ENCODE measurements around the gene VGLL1.

VGLL1 gene

GRCh38 chrX:136540226-136540625, 8.2 kb downstream of the VGLL1 start:
- H2BK120ac ChIP-seq (ENCODE audit: insufficient read depth, low read length, poor library complexity) = no peak overlapping the region
- H2AK5ac ChIP-seq (ENCODE audit: low read length) = no peak overlapping the region
- no peak overlapping the region for H4K91ac ChIP-seq (ENCODE audit: low read depth, low read length)
- no peak overlapping the region for H3K14ac ChIP-seq (ENCODE audit: low read length)
- H4K8ac ChIP-seq (ENCODE audit: low read depth, low read length) = no peak overlapping the region
- no peak overlapping the region for H3K4ac ChIP-seq (ENCODE audit: low read depth, low read length)
- no peak overlapping the region for H3K9ac ChIP-seq (ENCODE audit: low read length)
- no peak overlapping the region for H3K23ac ChIP-seq (ENCODE audit: low read length)
- no peaks in the 10 kb centered on the region for H3K79me2 ChIP-seq (ENCODE audit: control insufficient read depth, insufficient read depth, low read length, poor library complexity)
- H3K27ac ChIP-seq (ENCODE audit: low read depth, low read length) = no peak overlapping the region
- no peak overlapping the region for H2AFZ ChIP-seq (ENCODE audit: insufficient read depth, low read length, poor library complexity)
- H3K9me3 ChIP-seq (ENCODE audit: insufficient read depth, low read depth, low read length) = no peaks in the 10 kb centered on the region
- H2BK5ac ChIP-seq (ENCODE audit: low read depth, low read length, poor library complexity) = no peak overlapping the region
- H4K12ac ChIP-seq (ENCODE audit: low read depth, low read length) = no peak overlapping the region
- WGBS (ENCODE audit: extremely low coverage, insufficient coverage, insufficient read length) = no CpG with 5 or more reads among the region's 5 CpGs
- peak; percentile 88 to 92 for DNase-seq
- no peak overlapping the region for H3K18ac ChIP-seq (ENCODE audit: low read length)
- H2BK12ac ChIP-seq (ENCODE audit: low read length) = no peak overlapping the region
- H3K36me3 ChIP-seq (ENCODE audit: control insufficient read depth in 1 of 2, insufficient read depth in 2 of 2, low read length in 2 of 2) = peaks cover 4 to 8% of the 10 kb centered on the region in 2 experiments
- peaks cover 3% of the 10 kb centered on the region for H3K79me1 ChIP-seq (ENCODE audit: low read length)
- H3K27me3 ChIP-seq (ENCODE audit: insufficient read depth, low read length) = no peaks in the 10 kb centered on the region
- peaks cover 0 to 4% of the 10 kb centered on the region in 2 experiments for H3K4me1 ChIP-seq (ENCODE audit: control insufficient read depth in 1 of 2, insufficient read depth in 2 of 2, low read length in 2 of 2)
- no peak overlapping the region for H3K4me3 ChIP-seq (ENCODE audit: low read depth, low read length)
- no peak overlapping the region for H3K4me2 ChIP-seq (ENCODE audit: low read length)

GRCh38 chrX:136541294-136541693, 9.3 kb downstream of the VGLL1 start:
- H3K4me2 ChIP-seq (ENCODE audit: low read length) = no peak overlapping the region
- H3K4me3 ChIP-seq (ENCODE audit: low read depth, low read length) = no peak overlapping the region
- H4K91ac ChIP-seq (ENCODE audit: low read depth, low read length) = no peak overlapping the region
- H3K14ac ChIP-seq (ENCODE audit: low read length) = no peak overlapping the region
- H4K8ac ChIP-seq (ENCODE audit: low read depth, low read length) = no peak overlapping the region
- no peak overlapping the region for H3K4ac ChIP-seq (ENCODE audit: low read depth, low read length)
- no peak overlapping the region for H3K18ac ChIP-seq (ENCODE audit: low read length)
- no peaks in the 10 kb centered on the region for H3K79me2 ChIP-seq (ENCODE audit: control insufficient read depth, insufficient read depth, low read length, poor library complexity)
- H4K12ac ChIP-seq (ENCODE audit: low read depth, low read length) = no peak overlapping the region
- no peak overlapping the region for H3K23ac ChIP-seq (ENCODE audit: low read length)
- H3K4me1 ChIP-seq (ENCODE audit: control insufficient read depth in 1 of 2, insufficient read depth in 2 of 2, low read length in 2 of 2) = peaks cover 2 to 8% of the 10 kb centered on the region in 2 experiments
- no peak overlapping the region for H3K9ac ChIP-seq (ENCODE audit: low read length)
- H2BK120ac ChIP-seq (ENCODE audit: insufficient read depth, low read length, poor library complexity) = no peak overlapping the region
- H2BK5ac ChIP-seq (ENCODE audit: low read depth, low read length, poor library complexity) = no peak overlapping the region
- peaks cover 3% of the 10 kb centered on the region for H3K79me1 ChIP-seq (ENCODE audit: low read length)
- DNase-seq = peak; percentile 61 to 69
- no peak overlapping the region for H3K27ac ChIP-seq (ENCODE audit: low read depth, low read length)
- H3K27me3 ChIP-seq (ENCODE audit: insufficient read depth, low read length) = no peaks in the 10 kb centered on the region
- H3K9me3 ChIP-seq (ENCODE audit: insufficient read depth, low read depth, low read length) = no peaks in the 10 kb centered on the region
- no peak overlapping the region for H2AFZ ChIP-seq (ENCODE audit: insufficient read depth, low read length, poor library complexity)
- peaks cover 2 to 7% of the 10 kb centered on the region in 2 experiments for H3K36me3 ChIP-seq (ENCODE audit: control insufficient read depth in 1 of 2, insufficient read depth in 2 of 2, low read length in 2 of 2)
- no peak overlapping the region for H2BK12ac ChIP-seq (ENCODE audit: low read length)
- no CpG with 5 or more reads among the region's 3 CpGs for WGBS (ENCODE audit: extremely low coverage, insufficient coverage, insufficient read length)
- H2AK5ac ChIP-seq (ENCODE audit: low read length) = no peak overlapping the region

GRCh38 chrX:136542281-136542680, 10.3 kb downstream of the VGLL1 start:
- H3K36me3 ChIP-seq (ENCODE audit: control insufficient read depth in 1 of 2, insufficient read depth in 2 of 2, low read length in 2 of 2) = peaks cover 2 to 7% of the 10 kb centered on the region in 2 experiments
- no peak overlapping the region for H3K27ac ChIP-seq (ENCODE audit: low read depth, low read length)
- no peaks in the 10 kb centered on the region for H3K27me3 ChIP-seq (ENCODE audit: insufficient read depth, low read length)
- WGBS (ENCODE audit: extremely low coverage, insufficient coverage, insufficient read length) = no CpG with 5 or more reads among the region's 7 CpGs
- H2BK12ac ChIP-seq (ENCODE audit: low read length) = no peak overlapping the region
- no peak overlapping the region for H3K4me2 ChIP-seq (ENCODE audit: low read length)
- no peak overlapping the region for H3K23ac ChIP-seq (ENCODE audit: low read length)
- H3K9ac ChIP-seq (ENCODE audit: low read length) = no peak overlapping the region
- peaks cover 3 to 9% of the 10 kb centered on the region in 2 experiments for H3K4me1 ChIP-seq (ENCODE audit: control insufficient read depth in 1 of 2, insufficient read depth in 2 of 2, low read length in 2 of 2)
- no peaks in the 10 kb centered on the region for H3K79me2 ChIP-seq (ENCODE audit: control insufficient read depth, insufficient read depth, low read length, poor library complexity)
- H4K8ac ChIP-seq (ENCODE audit: low read depth, low read length) = no peak overlapping the region
- H2BK120ac ChIP-seq (ENCODE audit: insufficient read depth, low read length, poor library complexity) = no peak overlapping the region
- no peak overlapping the region for H2BK5ac ChIP-seq (ENCODE audit: low read depth, low read length, poor library complexity)
- H3K9me3 ChIP-seq (ENCODE audit: insufficient read depth, low read depth, low read length) = no peaks in the 10 kb centered on the region
- H2AK5ac ChIP-seq (ENCODE audit: low read length) = no peak overlapping the region
- no peak for DNase-seq
- no peak overlapping the region for H4K91ac ChIP-seq (ENCODE audit: low read depth, low read length)
- no peak overlapping the region for H3K4me3 ChIP-seq (ENCODE audit: low read depth, low read length)
- H4K12ac ChIP-seq (ENCODE audit: low read depth, low read length) = no peak overlapping the region
- H3K18ac ChIP-seq (ENCODE audit: low read length) = no peak overlapping the region
- no peak overlapping the region for H3K14ac ChIP-seq (ENCODE audit: low read length)
- H3K4ac ChIP-seq (ENCODE audit: low read depth, low read length) = no peak overlapping the region
- H3K79me1 ChIP-seq (ENCODE audit: low read length) = peaks cover 3% of the 10 kb centered on the region
- H2AFZ ChIP-seq (ENCODE audit: insufficient read depth, low read length, poor library complexity) = no peak overlapping the region

- Histone ChIP-seq H4K8ac (ENCODE audit: low read depth, low read length) (no peak overlapping the region), H3K79me2 (ENCODE audit: control insufficient read depth, insufficient read depth, low read length, poor library complexity) (no peaks in the 10 kb centered on the region), H3K4ac (ENCODE audit: low read depth, low read length) (no peak overlapping the region), H3K9me3 (ENCODE audit: insufficient read depth, low read depth, low read length) (no peaks in the 10 kb centered on the region), H4K91ac (ENCODE audit: low read depth, low read length) (no peak overlapping the region), H2BK12ac (ENCODE audit: low read length) (no peak overlapping the region), H2AK5ac (ENCODE audit: low read length) (no peak overlapping the region), H3K9ac (ENCODE audit: low read length) (no peak overlapping the region), H3K4me3 (ENCODE audit: low read depth, low read length) (no peak overlapping the region), H3K18ac (ENCODE audit: low read length) (no peak overlapping the region), H3K27me3 (ENCODE audit: insufficient read depth, low read length) (no peaks in the 10 kb centered on the region), H3K79me1 (ENCODE audit: low read length) (no peaks in the 10 kb centered on the region), H4K12ac (ENCODE audit: low read depth, low read length) (no peak overlapping the region), H3K23ac (ENCODE audit: low read length) (no peak overlapping the region), H3K36me3 (ENCODE audit: control insufficient read depth in 1 of 2, insufficient read depth in 2 of 2, low read length in 2 of 2) (peaks cover 12% of the 10 kb centered on the region in 2 experiments), H2BK120ac (ENCODE audit: insufficient read depth, low read length, poor library complexity) (no peak overlapping the region), H2AFZ (ENCODE audit: insufficient read depth, low read length, poor library complexity) (no peak overlapping the region), H3K4me1 (ENCODE audit: control insufficient read depth in 1 of 2, insufficient read depth in 2 of 2, low read length in 2 of 2) (peaks cover 3 to 4% of the 10 kb centered on the region in 2 experiments), H3K27ac (ENCODE audit: low read depth, low read length) (no peak overlapping the region), H2BK5ac (ENCODE audit: low read depth, low read length, poor library complexity) (no peak overlapping the region), H3K14ac (ENCODE audit: low read length) (no peak overlapping the region), H3K4me2 (ENCODE audit: low read length) (no peak overlapping the region)
- DNase-seq = no peak
- WGBS (ENCODE audit: extremely low coverage, insufficient coverage, insufficient read length) = no CpG with 5 or more reads among the region's 3 CpGs
Observed at GRCh38 chrX:136546371-136546781, 14.4 kb downstream of the VGLL1 start.
